Measurements from ENCODE around the gene GTPBP8.
"Not testable (repeated sequence)": the region's sequence is repeated elsewhere in the genome, so short reads cannot be mapped to it uniquely, and the experiment has no call there.

The GTPBP8 gene

DNA sequence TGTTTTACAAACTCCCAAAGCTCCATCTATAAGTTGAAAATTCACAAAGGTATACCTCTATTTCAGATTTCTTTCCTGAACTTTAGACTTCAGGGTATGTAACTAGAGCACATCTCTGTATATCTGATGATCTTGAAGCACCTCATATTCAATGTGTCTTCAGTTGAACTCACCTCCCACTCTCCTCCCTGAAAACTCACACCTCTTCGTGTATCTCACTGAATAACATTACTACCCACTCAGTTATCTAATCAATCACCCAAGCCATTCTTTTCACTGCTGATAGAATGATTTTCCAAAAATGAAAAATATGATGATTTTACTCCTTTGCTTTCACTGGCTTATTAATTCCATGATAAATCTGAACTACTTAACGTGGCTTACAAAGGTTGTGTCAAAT, 52.9 kb downstream of the GTPBP8 start:
- DNase-seq (ENCODE audit: low spot score): no peak
- in situ Hi-C loops (cut with MboI; ENCODE audit: low sequenced_read_pairs, unreplicated experiment): loop anchor here (25.0 kb wide), 1 partner anchor 519 kb away; no protein-coding TSS in a partner anchor
- TF ChIP-seq, protein P1, sequence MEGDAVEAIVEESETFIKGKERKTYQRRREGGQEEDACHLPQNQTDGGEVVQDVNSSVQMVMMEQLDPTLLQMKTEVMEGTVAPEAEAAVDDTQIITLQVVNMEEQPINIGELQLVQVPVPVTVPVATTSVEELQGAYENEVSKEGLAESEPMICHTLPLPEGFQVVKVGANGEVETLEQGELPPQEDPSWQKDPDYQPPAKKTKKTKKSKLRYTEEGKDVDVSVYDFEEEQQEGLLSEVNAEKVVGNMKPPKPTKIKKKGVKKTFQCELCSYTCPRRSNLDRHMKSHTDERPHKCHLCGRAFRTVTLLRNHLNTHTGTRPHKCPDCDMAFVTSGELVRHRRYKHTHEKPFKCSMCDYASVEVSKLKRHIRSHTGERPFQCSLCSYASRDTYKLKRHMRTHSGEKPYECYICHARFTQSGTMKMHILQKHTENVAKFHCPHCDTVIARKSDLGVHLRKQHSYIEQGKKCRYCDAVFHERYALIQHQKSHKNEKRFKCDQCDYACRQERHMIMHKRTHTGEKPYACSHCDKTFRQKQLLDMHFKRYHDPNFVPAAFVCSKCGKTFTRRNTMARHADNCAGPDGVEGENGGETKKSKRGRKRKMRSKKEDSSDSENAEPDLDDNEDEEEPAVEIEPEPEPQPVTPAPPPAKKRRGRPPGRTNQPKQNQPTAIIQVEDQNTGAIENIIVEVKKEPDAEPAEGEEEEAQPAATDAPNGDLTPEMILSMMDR (IDR thresholded peaks at IDR 0.05; ENCODE audit: borderline replicate concordance, control extremely low read depth, extremely low read depth, insufficient read depth, missing control alignments): no peak

- in situ Hi-C loops (cut with MboI; ENCODE audit: low sequenced_read_pairs, unreplicated experiment): loop anchor here (25.0 kb wide), 1 partner anchor 516 kb away; no protein-coding TSS in a partner anchor
- DNase-seq (ENCODE audit: low spot score): not testable (repeated sequence)
Measured at GRCh38 chr3:113046186-113046965, 55.6 kb downstream of the GTPBP8 start.

GRCh38 chr3:113051302-113051711, 60.5 kb downstream of the GTPBP8 start:
- in situ Hi-C loops (cut with MboI; ENCODE audit: low sequenced_read_pairs, unreplicated experiment): loop anchor here (5.0 kb wide), 1 partner anchor 231 kb away; no protein-coding TSS in a partner anchor
- DNase-seq (ENCODE audit: low spot score): peak; percentile 77
- TF ChIP-seq, protein P1 (IDR thresholded peaks at IDR 0.05; ENCODE audit: borderline replicate concordance, control extremely low read depth, extremely low read depth, insufficient read depth, missing control alignments): peak; percentile 60
